Ammon's horn (tissue), 1 donor: ENCODE results near the gene RPS6KA5.
"Not testable (repeated sequence)": the region's sequence is repeated elsewhere in the genome, so short reads cannot be mapped to it uniquely, and the experiment has no call there.

Experiments
- DNase-seq: peaks from one replicate; pipeline ENCODE4 v3.0.0-alpha.2; 2016; ENCODE audit warnings: low spot score

Gene RPS6KA5

GRCh38 chr14:90986510-90986909 lies 73.9 kb downstream of the RPS6KA5 start:
- no peak for DNase-seq

- no peak for DNase-seq
Observed at GRCh38 chr14:90985601-90986242, 74.7 kb downstream of the RPS6KA5 start.

- no peak for DNase-seq
Observed at GRCh38 chr14:90983560-90983959, 76.9 kb downstream of the RPS6KA5 start.

- no peak for DNase-seq
Observed at GRCh38 chr14:90981636-90982035, 78.8 kb downstream of the RPS6KA5 start.

GRCh38 chr14:90980636-90981035 lies 79.8 kb downstream of the RPS6KA5 start:
- not testable (repeated sequence) for DNase-seq

GRCh38 chr14:90979515-90979914 lies 80.9 kb downstream of the RPS6KA5 start:
- DNase-seq = peak; percentile 8

- DNase-seq = no peak
Observed at GRCh38 chr14:90976101-90976500, 84.3 kb downstream of the RPS6KA5 start.

DNA sequence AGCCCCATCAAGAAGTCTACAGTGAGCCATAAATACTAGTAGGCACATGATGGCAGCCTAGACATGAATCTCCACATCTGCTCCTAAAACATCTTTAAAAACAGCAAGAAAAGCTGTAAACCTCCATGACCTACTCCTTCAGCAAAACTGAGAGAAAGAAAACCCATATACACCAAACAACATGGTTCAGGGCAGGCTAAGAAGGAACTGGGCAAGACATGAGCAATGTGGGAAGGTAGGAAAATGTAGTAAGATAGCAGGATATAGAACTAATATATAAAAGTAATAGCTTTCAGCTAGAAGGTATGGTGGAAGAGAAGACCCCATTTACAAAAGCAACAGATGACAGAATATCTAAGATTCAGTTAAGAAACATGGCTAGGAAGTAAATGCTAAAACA lies 88.8 kb downstream of the RPS6KA5 start:
- DNase-seq = no peak

DNA sequence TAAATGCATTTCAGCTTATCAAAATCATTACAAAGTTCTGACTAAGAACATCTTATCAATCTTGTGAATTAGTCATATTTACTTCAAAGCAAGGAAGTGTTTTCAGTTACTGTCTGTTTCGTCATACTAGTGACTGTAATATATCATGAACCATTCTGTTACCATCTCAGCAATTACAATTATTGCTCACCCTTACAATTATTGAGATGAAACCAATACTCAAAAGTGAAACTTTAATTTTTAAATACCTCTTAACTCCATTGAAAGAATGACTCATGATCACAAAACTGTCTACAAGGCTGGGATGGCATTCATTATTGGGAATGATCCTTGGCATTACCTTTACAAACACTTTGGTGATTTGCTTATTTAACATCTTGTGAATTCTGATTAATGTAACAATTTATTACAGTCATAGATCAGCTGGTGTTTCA lies 90.3 kb downstream of the RPS6KA5 start:
- no peak for DNase-seq

- peak; percentile 15 for DNase-seq
Observed at GRCh38 chr14:90969531-90970166, 90.8 kb downstream of the RPS6KA5 start.

- DNase-seq = no peak
Observed at GRCh38 chr14:90968025-90968424, 92.4 kb downstream of the RPS6KA5 start.

DNA sequence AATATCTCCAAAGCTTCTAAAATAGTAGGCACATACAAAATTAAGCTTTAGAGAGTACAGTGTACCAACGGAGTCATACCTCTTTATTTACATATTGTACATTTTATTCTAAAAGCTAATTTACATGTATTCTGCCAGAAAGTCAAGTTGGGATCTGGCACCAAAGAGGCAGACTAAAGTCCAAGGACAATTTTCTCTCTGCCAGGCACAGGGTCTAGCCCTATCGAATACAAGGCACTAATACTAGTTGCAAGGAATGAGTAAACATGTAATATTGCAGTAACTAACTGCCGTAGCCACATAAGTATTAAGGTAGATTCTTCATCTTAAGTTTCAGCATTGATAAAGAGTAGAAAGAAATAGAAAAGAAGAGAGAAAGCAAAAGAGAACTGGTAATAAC lies 93.9 kb downstream of the RPS6KA5 start:
- no peak for DNase-seq

- no peak for DNase-seq
Observed at GRCh38 chr14:90965765-90966164, 94.7 kb downstream of the RPS6KA5 start.

DNA sequence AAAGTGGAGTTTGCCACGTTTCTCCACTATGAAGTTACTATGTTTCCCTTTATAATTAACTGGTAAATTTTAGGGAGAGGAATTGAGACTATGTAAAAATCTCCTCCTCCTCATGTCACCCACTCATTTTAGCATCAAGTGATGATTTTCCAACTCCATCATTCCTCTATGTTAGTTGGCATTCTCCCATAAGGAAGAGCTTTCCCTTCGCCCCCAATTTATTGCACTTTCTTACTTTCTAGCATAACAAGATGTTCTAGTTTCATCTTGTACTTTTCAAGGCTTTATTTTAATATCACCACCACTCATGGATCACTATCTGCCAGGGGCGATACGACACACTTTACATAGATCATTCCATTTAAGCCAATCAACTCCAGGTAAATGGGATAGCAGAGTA lies 97.1 kb downstream of the RPS6KA5 start:
- DNase-seq = no peak

GRCh38 chr14:90962505-90963109 lies 97.8 kb downstream of the RPS6KA5 start:
- no peak for DNase-seq

- DNase-seq = no peak
Observed at GRCh38 chr14:90960818-90961217, 99.6 kb downstream of the RPS6KA5 start.

- DNase-seq = no peak
Observed at GRCh38 chr14:90959344-90959743, 101.1 kb downstream of the RPS6KA5 start.

GRCh38 chr14:90956273-90956672 lies 104.2 kb downstream of the RPS6KA5 start:
- no peak for DNase-seq

- DNase-seq = not testable (repeated sequence)
Observed at GRCh38 chr14:90953643-90954042, 106.8 kb downstream of the RPS6KA5 start.

- no peak for DNase-seq
Observed at GRCh38 chr14:90943367-90943766, 117.1 kb downstream of the RPS6KA5 start.

DNA sequence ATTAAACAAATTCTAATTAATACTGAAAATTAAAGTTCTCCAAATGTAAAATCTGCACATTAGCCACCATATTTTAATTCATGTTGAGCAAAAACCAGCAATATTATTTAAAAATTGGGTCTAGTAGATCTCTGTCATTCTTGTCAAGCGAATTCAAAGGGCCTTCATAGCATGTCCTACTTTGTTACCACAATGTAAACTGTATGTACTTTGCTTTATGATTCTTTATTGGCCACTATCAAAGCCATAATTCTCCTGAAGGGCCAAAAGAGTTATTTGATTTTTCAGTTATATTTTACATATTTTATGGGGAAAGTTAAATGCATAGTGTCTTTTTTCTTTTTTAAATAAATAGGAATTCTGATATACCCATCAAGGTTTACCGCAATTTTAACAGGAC lies 117.9 kb downstream of the RPS6KA5 start:
- no peak for DNase-seq

GRCh38 chr14:90941706-90942105 lies 118.7 kb downstream of the RPS6KA5 start:
- no peak for DNase-seq

- DNase-seq = no peak
Observed at GRCh38 chr14:90940318-90940962, 120.0 kb downstream of the RPS6KA5 start.
